RPMI8226 (cell line): ENCODE data around the gene IFNW1.

ENCODE experiments used
- DNase-seq: peaks from one replicate; pipeline ENCODE4 v3.0.0-alpha.2; 2015

IFNW1 gene

DNA sequence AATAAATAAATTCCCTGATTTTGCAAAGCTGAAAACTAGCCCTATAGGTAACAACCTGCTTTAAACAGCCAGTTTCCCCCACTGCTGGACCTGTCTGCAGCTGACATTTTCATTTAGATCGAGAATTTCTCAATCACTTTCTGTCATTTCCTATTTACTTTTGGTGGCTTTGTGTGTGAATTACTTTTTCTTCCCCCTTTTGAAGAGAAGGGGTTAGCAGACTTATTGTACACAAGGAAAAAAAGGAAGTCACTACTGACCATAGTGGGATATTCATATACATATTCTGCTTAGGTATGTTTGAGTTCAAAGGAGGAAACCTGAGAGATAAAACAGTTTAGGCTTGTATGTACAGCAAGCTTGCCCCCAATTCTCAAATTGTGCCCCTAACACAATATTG is 36.8 kb downstream of the IFNW1 start:
- no peak for DNase-seq

DNA sequence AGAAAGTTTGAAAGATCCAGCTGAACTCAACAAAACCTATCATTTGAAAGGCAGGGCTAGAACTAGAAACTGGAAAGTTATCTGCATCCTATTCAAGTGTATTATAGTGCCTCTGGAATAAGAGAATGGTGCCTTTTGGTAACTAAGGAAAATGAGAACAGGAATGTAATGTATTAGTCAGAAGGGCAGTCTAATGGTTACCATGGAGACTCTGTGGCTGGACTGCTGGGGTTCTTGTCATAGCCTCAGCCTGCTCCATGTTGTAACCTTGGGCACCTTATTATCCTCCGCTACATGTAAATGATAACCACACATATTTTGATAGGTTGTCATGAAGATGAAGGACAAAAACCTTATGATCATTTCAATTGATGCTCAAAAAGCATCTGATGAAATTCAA is 39.3 kb downstream of the IFNW1 start:
- DNase-seq: no peak

DNA sequence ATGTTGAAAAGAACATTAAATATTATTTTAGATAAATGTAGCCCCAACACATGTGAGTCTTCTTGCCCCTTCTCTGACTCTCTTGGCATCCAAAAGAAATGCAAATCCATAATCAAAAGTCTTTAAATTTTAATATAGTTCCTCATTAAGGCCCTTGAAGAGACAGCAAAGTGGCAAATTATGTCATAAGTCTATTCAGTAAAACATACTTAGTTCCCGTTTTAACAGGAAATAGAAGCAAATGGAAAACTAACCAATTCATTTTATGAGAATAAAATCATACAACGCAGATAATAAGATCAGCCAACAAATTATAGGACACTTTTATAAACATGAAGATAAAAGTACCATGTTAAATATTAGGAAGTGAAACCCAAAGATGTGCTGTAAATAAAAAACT is 43.8 kb downstream of the IFNW1 start:
- no peak for DNase-seq

DNA sequence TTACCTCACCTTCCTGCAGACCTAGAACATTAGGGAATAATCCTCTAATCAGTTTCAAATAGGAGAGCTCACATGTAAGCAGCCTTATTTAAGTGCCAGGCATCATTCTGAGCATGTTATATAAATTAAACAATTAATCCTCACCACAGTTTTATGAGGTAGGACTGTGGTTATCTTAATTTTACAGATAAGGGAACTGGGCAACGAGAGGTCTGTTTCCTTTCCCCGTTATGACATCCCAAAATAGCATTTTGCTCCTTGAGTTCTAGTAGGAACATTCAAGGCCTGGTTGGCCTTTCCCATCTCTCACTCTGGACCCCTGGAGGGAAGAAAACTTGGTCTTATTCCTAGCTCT is 44.8 kb downstream of the IFNW1 start:
- DNase-seq: no peak

DNA sequence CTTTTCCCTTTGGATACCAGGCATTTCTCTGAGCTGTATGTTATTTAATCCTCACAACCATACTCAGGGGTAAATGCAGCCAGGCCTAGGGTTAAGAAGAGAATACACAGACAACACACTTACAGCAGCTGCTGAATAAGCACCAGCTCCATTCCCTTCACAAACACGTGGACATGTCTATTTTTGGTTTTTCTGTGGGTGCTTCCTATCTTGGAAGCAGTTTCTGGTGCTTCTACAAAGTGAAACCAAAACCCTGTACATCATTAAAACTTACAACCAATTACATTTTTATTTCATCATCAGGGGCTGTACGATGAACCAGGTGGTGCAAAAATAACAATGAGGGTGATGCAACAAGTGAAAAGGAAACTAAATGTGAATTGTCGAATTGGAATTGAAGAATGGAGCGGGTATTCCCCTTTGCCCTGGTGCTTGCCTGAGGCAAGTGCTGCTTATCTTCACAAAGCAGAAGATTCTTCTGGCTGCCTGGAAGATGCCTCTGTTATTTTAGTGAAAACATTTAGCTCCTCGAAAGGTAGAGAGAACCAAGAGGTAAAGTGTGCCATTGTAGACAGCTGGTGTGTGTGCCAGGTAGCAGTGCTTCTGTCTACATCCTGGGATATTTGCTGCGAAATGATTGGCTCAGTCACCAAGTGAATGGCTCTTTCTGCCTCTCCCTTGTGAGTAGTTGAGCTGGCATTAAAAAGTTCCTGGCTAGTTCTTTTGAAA is 45.3 kb downstream of the IFNW1 start:
- peak; percentile 66 for DNase-seq

DNA sequence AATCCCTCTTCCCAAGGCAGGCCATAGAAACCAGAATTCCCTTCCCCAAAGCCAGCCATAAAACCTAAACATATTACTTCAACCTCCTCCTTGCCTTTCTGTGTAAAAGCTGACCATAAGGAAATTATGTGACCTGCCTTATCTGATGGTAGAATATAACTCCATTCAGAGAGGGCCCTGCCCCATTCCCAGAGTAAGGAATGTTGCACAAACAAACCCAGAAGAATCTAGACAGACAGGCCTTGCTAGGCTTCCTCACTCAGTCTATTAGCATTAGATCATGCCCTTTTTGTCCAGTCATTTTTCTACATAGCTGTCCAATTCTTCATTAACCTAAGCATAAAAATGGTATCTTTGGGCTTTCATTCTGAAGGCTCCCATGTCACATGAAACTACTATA is 46.1 kb downstream of the IFNW1 start:
- no peak for DNase-seq
